Panc1 (cell line): ENCODE results near the gene JUN. TPM values are rescaled to one million over a fixed set of nuclear protein-coding genes. Genes with fewer than 3 reads are reported as not detected.

Source experiments
- ATAC-seq: fragments of 200-7000 bp; cut with Tn5 transposase; 2 replicates; pipeline ENCODE4 v1.9.1; 2020; ENCODE audit warnings: mild to moderate bottlenecking, moderate library complexity
- BruUV-seq: library from RNA; stranded (reverse); fragments of 400-500 nt; replicated peaks from 2 replicates; lab custom pipeline; 2021; lab: Mats Ljungman, UMichigan
- CTCF ChIA-PET: fragments of 300-600 bp; sonication (Branson Sonifier 250); formaldehyde crosslinking; loops from one replicate; lab custom pipeline; 2022; ENCODE audit warnings: antibody characterized with exemption; lab: Charles Lee
- POLR2A ChIA-PET: fragments of 300-600 bp; sonication (Branson Sonifier 250); formaldehyde crosslinking; loops from one replicate; lab custom pipeline; 2022; ENCODE audit warnings: antibody characterized with exemption; lab: Charles Lee
- DNase-seq: peaks from one replicate; pipeline ENCODE4 v3.0.0-alpha.2; 2010; ENCODE audit warnings: low read depth, low spot score
- H3K27ac ChIP-seq: 2 replicates; pipeline ENCODE4 v1.5.1; 2011; ENCODE audit warnings: mild to moderate bottlenecking, low read length, inconsistent platforms
- H3K27me3 ChIP-seq: fragments of 200-500 bp; sonication (Bioruptor generic); 2 replicates; pipeline ENCODE4 v1.6.0; 2014; ENCODE audit warnings: low read length, inconsistent platforms; ENCODE audit not compliant: control insufficient read depth, insufficient read depth
- H3K36me3 ChIP-seq: fragments of 200-500 bp; sonication (Bioruptor generic); 2 replicates; pipeline ENCODE4 v1.5.1; 2014; ENCODE audit warnings: inconsistent platforms, mild to moderate bottlenecking, low read length, moderate library complexity; ENCODE audit not compliant: control insufficient read depth, insufficient read depth
- H3K4me1 ChIP-seq: 2 replicates; pipeline ENCODE4 v1.5.1; 2011; ENCODE audit warnings: inconsistent platforms, mild to moderate bottlenecking, low read length, moderate library complexity; ENCODE audit not compliant: control insufficient read depth, insufficient read depth
- H3K4me3 ChIP-seq, 2 experiments: 2 replicates each; pipeline ENCODE4 v1.5.1; 2011 to 2012; ENCODE audit warnings: low read depth in 2 of 2, low read length in 2 of 2, mild to moderate bottlenecking in 2 of 2, inconsistent platforms in 1 of 2, moderate library complexity in 1 of 2
- H3K9me3 ChIP-seq: fragments of 200-500 bp; sonication (Bioruptor generic); 2 replicates; pipeline ENCODE4 v1.5.1; 2014; ENCODE audit warnings: low read depth, mild to moderate bottlenecking, inconsistent platforms, low read length, moderate library complexity; ENCODE audit not compliant: control insufficient read depth, insufficient read depth
- POLR2AphosphoS5 ChIP-seq: IDR thresholded peaks from 2 replicates; pipeline ENCODE4 v1.6.1; 2012; ENCODE audit warnings: mild to moderate bottlenecking, low read depth, low read length, moderate library complexity
- SIN3A ChIP-seq: IDR thresholded peaks from 2 replicates; pipeline ENCODE4 v1.6.1; 2012; ENCODE audit warnings: low read depth, mild to moderate bottlenecking, low read length, moderate library complexity, borderline replicate concordance; ENCODE audit not compliant: insufficient read depth
- TCF7L2 ChIP-seq: IDR thresholded peaks from 2 replicates; pipeline ENCODE4 v1.6.1; 2011; ENCODE audit warnings: mild to moderate bottlenecking, low read depth, low read length, inconsistent platforms
- in situ Hi-C: cut with HindIII; loops from 2 replicates; pipeline ENCODE4 v1.10.0; 2016; ENCODE audit warnings: low sequenced_read_pairs, low pct_unique_long_range_greater_than_20kb
- intact Hi-C: fragments of 100-400 bp; cut with micrococcal nuclease; formaldehyde crosslinking; loops from one replicate; pipeline ENCODE4 v1.10.0; 2022; ENCODE audit not compliant: unreplicated experiment
- total RNA-seq: library from RNA; stranded (reverse); gene quantifications from one replicate; pipeline ENCODE4 v1.2.1, GENCODE V29; 2021; ENCODE audit not compliant: unreplicated experiment
- TF ChIP-seq, protein P1 (sequence below), 2 experiments: IDR thresholded peaks; 2 replicates each; pipeline ENCODE4 v1.6.1; 2011 to 2012; ENCODE audit warnings: low read depth in 2 of 2, control low read depth in 1 of 2, low read length in 1 of 2, mild to moderate bottlenecking in 1 of 2, moderate library complexity in 1 of 2; ENCODE audit not compliant: insufficient read depth in 1 of 2
- TF ChIP-seq, protein P2 (sequence below): fragments of 450-650 bp; IDR thresholded peaks from 2 replicates; pipeline ENCODE4 v1.5.1; 2017; ENCODE audit warnings: mild to moderate bottlenecking

The JUN gene
- total RNA-seq, 1 experiment from 2014 or later: 70.0 TPM

DNA sequence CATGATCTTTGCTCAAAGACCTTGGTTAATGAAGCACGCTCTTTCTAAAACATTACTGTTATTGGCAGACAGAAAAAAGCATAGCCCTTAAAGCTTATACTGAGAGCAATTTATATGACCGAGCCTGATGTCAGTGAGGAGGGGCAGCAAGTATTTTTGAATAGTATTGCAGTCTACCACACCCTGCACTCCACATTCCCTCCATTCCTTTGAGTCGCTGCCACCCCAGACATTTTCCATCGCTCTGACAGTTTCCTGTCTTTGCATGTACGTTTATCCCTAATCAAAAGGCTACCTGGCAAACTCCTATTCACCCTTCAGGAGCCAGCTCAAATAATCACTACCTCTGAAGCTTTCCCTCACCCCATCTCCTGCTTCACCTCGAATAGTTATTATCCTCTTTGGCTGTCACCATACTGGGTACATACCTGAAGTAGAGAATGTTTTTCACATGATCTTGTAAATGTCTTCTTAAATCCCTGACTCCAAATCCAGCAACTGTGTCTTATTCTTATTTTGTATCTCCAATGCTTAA, 5.5 kb upstream of the JUN start:
- intact Hi-C loops: loop anchor here (5.0 kb wide), 1 partner anchor 113 kb away; no protein-coding TSS in a partner anchor
- no peak for ATAC-seq
- DNase-seq: no peak

DNA sequence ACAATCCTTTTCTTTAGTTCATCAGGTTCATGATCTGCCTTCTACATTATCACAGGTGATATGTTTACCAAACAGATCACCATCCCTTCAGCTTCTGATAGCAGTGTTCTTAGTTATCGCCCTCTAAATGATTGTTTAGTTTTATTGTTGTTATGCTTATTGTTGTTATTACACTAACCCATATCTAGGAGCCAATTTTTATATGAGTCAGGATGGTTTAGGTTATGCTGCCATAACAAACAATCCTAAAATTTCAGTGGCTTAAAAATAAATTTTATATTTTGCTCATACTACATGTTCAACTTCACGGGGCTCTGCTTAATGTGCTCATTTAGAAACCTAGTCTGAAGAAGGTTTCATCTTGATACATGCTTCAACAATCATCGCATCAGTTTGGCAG, 4.4 kb upstream of the JUN start:
- Histone ChIP-seq H3K27me3 (no peaks in the 10 kb centered on the region), H3K4me1 (peaks cover 14% of the 10 kb centered on the region), H3K9me3 (no peaks in the 10 kb centered on the region; the same call in 1 of the 2 replicates), H3K36me3 (peaks cover 4% of the 10 kb centered on the region; the same call in 1 of the 2 replicates), H3K4me3 (no peak overlapping the region), H3K27ac (peak overlapping the region; percentile 23; the same call in 1 of the 2 replicates)
- intact Hi-C loops: loop anchor here (5.0 kb wide), 1 partner anchor 114 kb away; no protein-coding TSS in a partner anchor
- POLR2A ChIA-PET: no interaction called here
- DNase-seq (no peak), ATAC-seq (no peak)
- CTCF ChIA-PET: interaction anchor here (0.7 kb wide), 1 partner anchor 37 kb away, joined by 5 read pairs; no protein-coding TSS in a partner anchor
- no TSS peak for BruUV-seq
- in situ Hi-C loops: no loop called here
- TF ChIP-seq, protein P1, sequence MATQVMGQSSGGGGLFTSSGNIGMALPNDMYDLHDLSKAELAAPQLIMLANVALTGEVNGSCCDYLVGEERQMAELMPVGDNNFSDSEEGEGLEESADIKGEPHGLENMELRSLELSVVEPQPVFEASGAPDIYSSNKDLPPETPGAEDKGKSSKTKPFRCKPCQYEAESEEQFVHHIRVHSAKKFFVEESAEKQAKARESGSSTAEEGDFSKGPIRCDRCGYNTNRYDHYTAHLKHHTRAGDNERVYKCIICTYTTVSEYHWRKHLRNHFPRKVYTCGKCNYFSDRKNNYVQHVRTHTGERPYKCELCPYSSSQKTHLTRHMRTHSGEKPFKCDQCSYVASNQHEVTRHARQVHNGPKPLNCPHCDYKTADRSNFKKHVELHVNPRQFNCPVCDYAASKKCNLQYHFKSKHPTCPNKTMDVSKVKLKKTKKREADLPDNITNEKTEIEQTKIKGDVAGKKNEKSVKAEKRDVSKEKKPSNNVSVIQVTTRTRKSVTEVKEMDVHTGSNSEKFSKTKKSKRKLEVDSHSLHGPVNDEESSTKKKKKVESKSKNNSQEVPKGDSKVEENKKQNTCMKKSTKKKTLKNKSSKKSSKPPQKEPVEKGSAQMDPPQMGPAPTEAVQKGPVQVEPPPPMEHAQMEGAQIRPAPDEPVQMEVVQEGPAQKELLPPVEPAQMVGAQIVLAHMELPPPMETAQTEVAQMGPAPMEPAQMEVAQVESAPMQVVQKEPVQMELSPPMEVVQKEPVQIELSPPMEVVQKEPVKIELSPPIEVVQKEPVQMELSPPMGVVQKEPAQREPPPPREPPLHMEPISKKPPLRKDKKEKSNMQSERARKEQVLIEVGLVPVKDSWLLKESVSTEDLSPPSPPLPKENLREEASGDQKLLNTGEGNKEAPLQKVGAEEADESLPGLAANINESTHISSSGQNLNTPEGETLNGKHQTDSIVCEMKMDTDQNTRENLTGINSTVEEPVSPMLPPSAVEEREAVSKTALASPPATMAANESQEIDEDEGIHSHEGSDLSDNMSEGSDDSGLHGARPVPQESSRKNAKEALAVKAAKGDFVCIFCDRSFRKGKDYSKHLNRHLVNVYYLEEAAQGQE (IDR thresholded peaks at IDR 0.05; ENCODE audit: insufficient read depth in 1 of 2, low read depth in 2 of 2, low read length in 1 of 2): no peak
- TF ChIP-seq SIN3A (no peak), POLR2AphosphoS5 (no peak), TCF7L2 (no peak)
- TF ChIP-seq, protein P2, sequence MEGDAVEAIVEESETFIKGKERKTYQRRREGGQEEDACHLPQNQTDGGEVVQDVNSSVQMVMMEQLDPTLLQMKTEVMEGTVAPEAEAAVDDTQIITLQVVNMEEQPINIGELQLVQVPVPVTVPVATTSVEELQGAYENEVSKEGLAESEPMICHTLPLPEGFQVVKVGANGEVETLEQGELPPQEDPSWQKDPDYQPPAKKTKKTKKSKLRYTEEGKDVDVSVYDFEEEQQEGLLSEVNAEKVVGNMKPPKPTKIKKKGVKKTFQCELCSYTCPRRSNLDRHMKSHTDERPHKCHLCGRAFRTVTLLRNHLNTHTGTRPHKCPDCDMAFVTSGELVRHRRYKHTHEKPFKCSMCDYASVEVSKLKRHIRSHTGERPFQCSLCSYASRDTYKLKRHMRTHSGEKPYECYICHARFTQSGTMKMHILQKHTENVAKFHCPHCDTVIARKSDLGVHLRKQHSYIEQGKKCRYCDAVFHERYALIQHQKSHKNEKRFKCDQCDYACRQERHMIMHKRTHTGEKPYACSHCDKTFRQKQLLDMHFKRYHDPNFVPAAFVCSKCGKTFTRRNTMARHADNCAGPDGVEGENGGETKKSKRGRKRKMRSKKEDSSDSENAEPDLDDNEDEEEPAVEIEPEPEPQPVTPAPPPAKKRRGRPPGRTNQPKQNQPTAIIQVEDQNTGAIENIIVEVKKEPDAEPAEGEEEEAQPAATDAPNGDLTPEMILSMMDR: no peak

More for the DNA sequence above, 5.5 kb upstream of the JUN start:
- no TSS peak for BruUV-seq
- in situ Hi-C loops: no loop called here
- no peak overlapping the region for H3K4me3 ChIP-seq
- peaks cover 14% of the 10 kb centered on the region for H3K4me1 ChIP-seq
- peaks cover 4% of the 10 kb centered on the region; the same call in 1 of the 2 replicates for H3K36me3 ChIP-seq
- ChIA-PET POLR2A (no interaction called here), CTCF (no interaction called here)
- no peak overlapping the region for H3K27ac ChIP-seq
- TF ChIP-seq SIN3A (no peak), TCF7L2 (no peak), POLR2AphosphoS5 (no peak)
- TF ChIP-seq, protein P1 (IDR thresholded peaks at IDR 0.05; ENCODE audit: insufficient read depth in 1 of 2, low read depth in 2 of 2, low read length in 1 of 2): no peak
- TF ChIP-seq, protein P2: no peak
- H3K27me3 ChIP-seq: no peaks in the 10 kb centered on the region
- H3K9me3 ChIP-seq: no peaks in the 10 kb centered on the region; the same call in 1 of the 2 replicates
